ENCODE results near the gene ABCC11. TPM values are rescaled to one million over a fixed set of nuclear protein-coding genes. Genes with fewer than 3 reads are reported as not detected.
A peak's percentile ranks its signal among the peaks of the same experiment; 100 is the strongest.

ABCC11 gene
- total RNA-seq, 6 experiments from 2014 or later = 0.05 to 0.26 (median 0.12) TPM; not detected in 3

GRCh38 chr16:48236286-48236685 lies 11.1 kb downstream of the ABCC11 start:
- H3K9me3 Mint-ChIP-seq = peaks cover 5% of the 10 kb centered on the region; the same call in 1 of the 2 replicates
- TF ChIP-seq CTCF (IDR thresholded peaks at IDR 0.05) = no peak
- H3K4me1 Mint-ChIP-seq (ENCODE audit: low read depth) = peaks cover 9% of the 10 kb centered on the region
- no peak for DNase-seq
- H3K27me3 Mint-ChIP-seq (ENCODE audit: insufficient read depth) = peaks cover 13% of the 10 kb centered on the region
- no peaks in the 10 kb centered on the region for H3K36me3 Mint-ChIP-seq (ENCODE audit: low read depth)
- H3K4me3 Mint-ChIP-seq = no peak overlapping the region
- no peak overlapping the region for H3K27ac Mint-ChIP-seq

- no peak for DNase-seq
- H3K4me1 Mint-ChIP-seq (ENCODE audit: low read depth) = peaks cover 9% of the 10 kb centered on the region
- no peak for TF ChIP-seq CTCF (IDR thresholded peaks at IDR 0.05)
- H3K27ac Mint-ChIP-seq = no peak overlapping the region
- peaks cover 13% of the 10 kb centered on the region for H3K27me3 Mint-ChIP-seq (ENCODE audit: insufficient read depth)
- no peaks in the 10 kb centered on the region for H3K36me3 Mint-ChIP-seq (ENCODE audit: low read depth)
- no peak overlapping the region for H3K4me3 Mint-ChIP-seq
- H3K9me3 Mint-ChIP-seq = peaks cover 5% of the 10 kb centered on the region; the same call in 1 of the 2 replicates
These were observed 11.7 kb downstream of the ABCC11 start for GRCh38 chr16:48235556-48236136.

- no peak for DNase-seq
- Mint-ChIP-seq H3K27ac (no peak overlapping the region), H3K4me3 (no peak overlapping the region), H3K4me1 (ENCODE audit: low read depth) (peaks cover 9% of the 10 kb centered on the region), H3K27me3 (ENCODE audit: insufficient read depth) (peaks cover 13% of the 10 kb centered on the region), H3K9me3 (peaks cover 3% of the 10 kb centered on the region; the same call in 1 of the 2 replicates), H3K36me3 (ENCODE audit: low read depth) (no peaks in the 10 kb centered on the region)
- TF ChIP-seq CTCF (IDR thresholded peaks at IDR 0.05) = no peak
These were observed 12.2 kb downstream of the ABCC11 start for GRCh38 chr16:48235058-48235555.

GRCh38 chr16:48234630-48235029 lies 12.7 kb downstream of the ABCC11 start:
- DNase-seq = no peak
- no peak for TF ChIP-seq CTCF (IDR thresholded peaks at IDR 0.05)
- no peaks in the 10 kb centered on the region for H3K9me3 Mint-ChIP-seq
- peaks cover 9% of the 10 kb centered on the region for H3K4me1 Mint-ChIP-seq (ENCODE audit: low read depth)
- H3K27ac Mint-ChIP-seq = no peak overlapping the region
- H3K4me3 Mint-ChIP-seq = no peak overlapping the region
- no peaks in the 10 kb centered on the region for H3K36me3 Mint-ChIP-seq (ENCODE audit: low read depth)
- H3K27me3 Mint-ChIP-seq (ENCODE audit: insufficient read depth) = peaks cover 13% of the 10 kb centered on the region

- Mint-ChIP-seq H3K36me3 (ENCODE audit: low read depth) (no peaks in the 10 kb centered on the region), H3K4me1 (ENCODE audit: low read depth) (peaks cover 9% of the 10 kb centered on the region), H3K4me3 (peak overlapping the region; percentile 22; the same call in 1 of the 2 replicates), H3K27me3 (ENCODE audit: insufficient read depth) (peaks cover 14% of the 10 kb centered on the region), H3K9me3 (no peaks in the 10 kb centered on the region), H3K27ac (no peak overlapping the region)
- DNase-seq = no peak
- TF ChIP-seq CTCF (IDR thresholded peaks at IDR 0.05) = no peak
These were observed 14.8 kb downstream of the ABCC11 start for GRCh38 chr16:48232493-48233040.

All from HFFc6 (cell line).